GM19239 (cell line): ENCODE data around the gene CLDN12.

Source experiments
- DNase-seq: peaks from one replicate; pipeline ENCODE4 v3.0.0; 2011; ENCODE audit warnings: low spot score; ENCODE audit not compliant: insufficient read length
- FAIRE-seq: peaks from 2 replicates; lab custom pipeline; 2011; peaks lifted over from hg19 to GRCh38; lab: Jason Lieb, UNC

CLDN12 gene

GRCh38 chr7:90403174-90404113 is at the start of gene CLDN12:
CLDN12 (plus strand) TSS chr7:90403461; CDS start chr7:90412677, 9,216 bp downstream.
- DNase-seq = peak; percentile 50
- peak; percentile 98 for FAIRE-seq

DNA sequence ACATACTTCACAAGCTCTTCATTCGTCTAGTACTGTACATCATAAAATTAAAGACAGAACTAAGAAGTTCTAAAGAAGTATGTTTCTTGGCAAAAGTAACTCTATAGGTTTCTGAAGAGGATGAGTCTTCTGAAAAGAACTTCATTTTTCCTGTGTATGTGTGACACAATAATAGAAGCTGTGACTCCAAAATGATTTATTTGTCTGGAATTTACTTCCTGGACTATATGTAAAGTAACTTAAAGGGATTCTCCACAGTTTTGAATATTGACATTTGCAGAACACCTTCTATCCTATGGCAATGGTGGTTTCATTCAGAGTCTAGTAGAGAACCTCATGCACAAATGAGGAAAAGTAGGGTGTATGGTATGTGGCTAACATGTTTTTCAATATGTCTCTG is 19.8 kb upstream of the CLDN12 start:
- FAIRE-seq = no peak
- no peak for DNase-seq

- no peak for FAIRE-seq
- DNase-seq = no peak
Observed at GRCh38 chr7:90383861-90384260, 19.4 kb upstream of the CLDN12 start.

DNA sequence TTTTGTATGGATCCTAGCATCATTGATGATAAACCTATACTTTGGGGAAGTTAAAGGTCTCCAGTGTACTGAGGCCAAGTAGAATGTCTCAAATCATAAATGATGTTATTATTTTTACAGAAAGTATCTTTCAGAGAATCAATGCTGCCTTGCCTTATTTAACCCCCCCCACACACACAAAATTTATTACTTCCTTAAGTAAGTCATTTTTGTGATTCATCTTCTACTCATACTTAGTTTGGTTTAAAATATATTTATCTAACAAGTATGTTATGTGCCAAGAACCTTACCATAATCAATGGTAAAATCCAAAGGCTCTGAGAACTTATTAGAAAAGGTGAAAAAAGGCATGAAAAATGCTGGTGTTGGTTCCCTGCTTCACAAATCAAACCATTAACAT is 18.8 kb upstream of the CLDN12 start:
- FAIRE-seq (no peak), DNase-seq (no peak)

DNA sequence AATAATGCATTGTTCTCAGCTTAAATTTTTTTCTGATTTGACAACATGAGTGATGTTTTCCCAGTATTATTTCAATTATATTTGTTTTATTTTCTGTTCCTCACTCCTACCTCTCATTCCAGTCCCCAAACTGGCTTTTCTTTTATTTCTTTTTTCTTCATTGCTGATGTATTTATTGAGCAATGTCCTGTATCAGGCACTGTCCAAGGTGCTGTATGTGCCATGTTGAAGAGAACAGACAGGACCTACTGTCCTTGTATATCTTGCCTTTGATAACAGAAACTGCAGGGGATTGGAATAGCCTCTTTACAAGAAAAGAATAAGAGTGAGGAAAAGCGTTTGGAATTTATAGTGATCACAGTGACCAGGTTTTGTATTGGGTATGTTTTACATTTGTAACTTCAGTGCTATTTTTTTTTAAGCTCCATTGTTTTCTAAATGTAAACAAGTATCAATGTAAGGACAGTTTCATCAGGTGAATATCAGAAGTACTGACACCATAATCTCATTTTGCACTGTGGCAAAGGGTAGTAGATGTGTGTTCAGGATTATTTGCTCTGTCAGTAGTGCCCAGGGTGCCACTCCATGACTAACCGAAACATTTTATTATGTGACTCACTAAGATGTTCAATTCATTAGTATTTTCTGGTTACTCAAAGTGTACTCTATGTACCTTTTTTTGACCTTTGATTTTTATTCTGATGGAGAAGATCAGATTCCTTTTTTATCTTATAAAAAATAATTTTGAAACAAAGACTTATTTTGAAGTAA is 15.6 kb upstream of the CLDN12 start:
- FAIRE-seq (no peak), DNase-seq (no peak)

DNA sequence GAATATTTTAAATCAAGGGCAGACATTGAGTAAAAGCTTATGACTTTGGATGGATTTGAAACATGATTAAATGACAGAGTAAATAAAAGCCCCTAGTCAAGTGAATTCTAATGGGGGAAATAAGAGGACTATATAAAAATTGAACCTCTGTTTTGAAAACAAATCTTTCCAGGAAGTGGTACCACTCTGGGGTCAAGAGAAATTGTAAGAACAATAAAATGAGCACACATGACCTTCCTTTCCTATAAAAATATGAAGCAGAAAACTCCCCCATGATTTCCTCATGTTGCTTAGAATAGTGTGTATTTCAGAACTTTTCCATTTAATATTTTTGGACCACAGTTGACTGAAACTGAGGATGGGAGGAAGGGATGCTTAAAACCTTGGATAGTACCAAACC is 12.3 kb upstream of the CLDN12 start:
- peak; percentile 21 for FAIRE-seq
- DNase-seq = no peak

DNA sequence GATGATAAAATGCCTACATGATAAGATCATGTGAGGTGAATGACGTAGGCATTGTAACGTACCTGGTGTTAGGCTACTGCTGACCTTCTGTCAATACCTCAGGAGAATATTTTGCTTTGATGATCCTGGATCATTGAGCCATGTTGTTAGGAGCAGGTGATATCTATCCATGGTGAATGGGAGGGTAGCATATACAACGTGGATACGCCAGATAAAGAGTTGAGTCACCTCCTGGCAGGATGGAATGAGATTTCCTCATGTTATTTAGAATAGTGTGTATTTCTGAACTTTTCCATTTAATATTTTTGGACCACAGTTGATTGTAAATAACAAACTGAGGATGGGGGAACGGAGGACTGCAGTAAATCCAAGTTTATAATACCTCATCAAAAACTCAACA is 11.8 kb upstream of the CLDN12 start:
- FAIRE-seq (no peak), DNase-seq (no peak)

GRCh38 chr7:90396420-90396819 is 6.8 kb upstream of the CLDN12 start:
- FAIRE-seq = no peak
- no peak for DNase-seq

DNA sequence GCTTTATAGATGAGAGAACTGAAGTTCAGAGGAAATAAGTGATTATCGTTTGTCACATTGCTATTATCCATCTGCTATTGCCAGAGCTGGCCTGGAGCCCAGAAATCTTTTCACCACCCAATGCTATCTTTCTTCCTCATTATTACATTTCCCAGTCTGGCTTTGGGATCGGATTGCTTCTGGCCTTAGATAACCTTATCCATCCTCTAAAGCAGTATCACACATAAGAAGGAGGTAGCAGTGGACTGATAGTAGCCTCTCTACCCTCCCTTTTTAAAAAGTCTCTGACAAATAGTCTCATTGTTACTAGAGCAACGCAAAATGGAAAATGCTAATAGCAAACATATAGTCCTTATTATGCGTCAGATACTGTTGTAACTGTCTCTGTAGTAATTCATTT is 1.3 kb upstream of the CLDN12 start:
- FAIRE-seq = no peak
- no peak for DNase-seq

- FAIRE-seq = no peak
- no peak for DNase-seq
Observed at GRCh38 chr7:90402785-90403173, 482 bp upstream of the CLDN12 start.

DNA sequence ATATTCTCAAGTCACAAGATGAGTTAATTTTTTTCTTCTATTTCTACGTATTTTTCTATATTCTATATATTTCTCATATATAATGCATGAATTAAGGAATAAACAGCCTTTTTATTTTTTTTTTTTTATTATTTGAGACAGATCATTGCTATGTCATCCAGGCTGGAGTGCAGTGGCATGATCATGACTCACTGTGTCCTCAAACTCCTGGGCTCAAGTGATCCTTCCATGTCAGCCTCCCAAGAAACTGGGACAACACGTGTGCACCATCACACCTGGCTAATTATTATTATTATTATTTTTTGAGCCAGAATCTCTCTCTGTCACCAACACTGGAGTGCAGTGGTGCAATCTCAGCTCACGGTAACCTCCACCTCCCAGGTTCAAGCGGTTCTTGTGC is 1.5 kb downstream of the CLDN12 start:
- DNase-seq = no peak

DNA sequence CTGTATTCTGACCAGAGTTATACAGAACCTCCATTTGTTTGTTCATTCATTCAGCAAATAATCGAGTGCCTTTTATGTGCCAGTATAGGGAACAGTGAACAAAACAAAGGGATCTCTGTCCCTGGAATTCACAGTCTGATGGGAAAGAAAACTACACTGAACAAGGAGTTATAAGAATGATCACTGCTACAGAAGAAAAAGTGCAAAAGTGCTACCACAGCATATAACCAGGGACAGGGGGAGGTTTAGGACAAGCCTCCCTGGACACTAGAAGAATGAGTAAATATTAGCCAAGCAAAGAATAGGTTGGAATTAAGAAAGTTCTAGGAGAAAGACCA is 4.2 kb downstream of the CLDN12 start:
- no peak for DNase-seq
- FAIRE-seq = no peak

More for the DNA sequence above, 1.5 kb downstream of the CLDN12 start:
- no peak for FAIRE-seq

DNA sequence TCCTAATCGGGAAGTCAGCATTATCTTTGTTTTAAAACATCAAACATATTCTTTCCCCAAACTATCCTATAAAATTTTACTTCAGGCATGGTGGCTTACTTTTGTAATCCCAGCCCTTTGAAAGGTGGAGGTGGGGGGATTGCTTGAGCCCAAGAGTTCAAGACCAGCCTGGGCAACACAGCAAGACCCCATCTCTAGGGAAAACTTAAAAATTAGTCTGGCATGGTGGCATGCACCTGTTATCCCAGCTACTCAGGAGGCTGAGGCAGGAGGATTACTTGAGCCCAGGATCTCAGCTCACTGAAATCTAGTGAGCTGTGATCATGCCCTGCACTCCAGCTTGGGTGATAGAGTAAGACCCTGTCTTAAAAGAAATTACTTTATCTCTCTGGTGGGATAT is 4.9 kb downstream of the CLDN12 start:
- DNase-seq (no peak), FAIRE-seq (no peak)

- FAIRE-seq = no peak
- no peak for DNase-seq
Observed at GRCh38 chr7:90409667-90410066, 6.4 kb downstream of the CLDN12 start.

- FAIRE-seq = no peak
- DNase-seq = no peak
Observed at GRCh38 chr7:90411510-90411909, 8.2 kb downstream of the CLDN12 start.

DNA sequence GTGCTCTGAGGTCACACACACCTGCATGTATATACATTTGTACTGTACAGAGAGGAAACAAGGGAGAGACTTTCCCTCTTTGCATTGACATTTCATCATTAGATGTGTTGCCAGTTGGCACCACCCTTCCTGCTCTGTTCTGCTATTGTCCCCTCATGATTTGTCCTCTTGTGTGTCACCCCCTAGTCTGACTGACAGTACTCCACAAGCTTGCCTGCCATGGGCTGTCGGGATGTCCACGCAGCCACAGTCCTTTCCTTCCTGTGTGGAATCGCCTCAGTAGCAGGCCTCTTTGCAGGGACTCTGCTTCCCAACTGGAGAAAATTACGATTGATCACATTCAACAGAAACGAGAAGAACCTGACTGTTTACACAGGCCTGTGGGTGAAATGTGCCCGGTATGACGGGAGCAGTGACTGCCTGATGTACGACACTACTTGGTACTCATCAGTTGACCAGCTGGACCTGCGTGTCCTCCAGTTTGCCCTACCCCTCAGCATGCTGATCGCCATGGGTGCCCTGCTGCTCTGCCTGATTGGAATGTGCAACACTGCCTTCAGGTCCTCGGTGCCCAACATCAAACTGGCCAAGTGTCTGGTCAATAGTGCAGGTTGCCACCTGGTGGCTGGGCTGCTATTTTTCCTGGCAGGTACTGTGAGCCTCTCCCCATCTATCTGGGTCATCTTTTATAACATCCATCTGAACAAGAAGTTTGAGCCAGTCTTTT is 9.4 kb downstream of the CLDN12 start:
- FAIRE-seq = no peak
- no peak for DNase-seq

DNA sequence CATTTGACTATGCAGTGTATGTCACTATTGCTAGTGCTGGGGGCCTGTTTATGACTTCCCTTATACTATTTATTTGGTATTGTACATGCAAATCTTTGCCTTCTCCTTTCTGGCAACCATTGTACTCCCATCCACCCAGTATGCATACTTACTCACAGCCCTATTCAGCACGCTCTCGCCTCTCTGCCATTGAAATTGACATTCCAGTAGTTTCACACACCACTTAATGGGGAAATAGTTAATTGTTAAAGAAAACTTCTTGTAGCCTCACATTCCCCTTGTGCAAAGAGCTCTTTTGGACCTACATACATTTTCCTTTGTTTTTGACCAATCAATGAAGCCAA is 9.9 kb downstream of the CLDN12 start:
- FAIRE-seq = no peak

GRCh38 chr7:90421651-90422050 is 18.4 kb downstream of the CLDN12 start:
- FAIRE-seq (no peak), DNase-seq (no peak)

More for the DNA sequence above, 9.9 kb downstream of the CLDN12 start:
- no peak for DNase-seq

DNA sequence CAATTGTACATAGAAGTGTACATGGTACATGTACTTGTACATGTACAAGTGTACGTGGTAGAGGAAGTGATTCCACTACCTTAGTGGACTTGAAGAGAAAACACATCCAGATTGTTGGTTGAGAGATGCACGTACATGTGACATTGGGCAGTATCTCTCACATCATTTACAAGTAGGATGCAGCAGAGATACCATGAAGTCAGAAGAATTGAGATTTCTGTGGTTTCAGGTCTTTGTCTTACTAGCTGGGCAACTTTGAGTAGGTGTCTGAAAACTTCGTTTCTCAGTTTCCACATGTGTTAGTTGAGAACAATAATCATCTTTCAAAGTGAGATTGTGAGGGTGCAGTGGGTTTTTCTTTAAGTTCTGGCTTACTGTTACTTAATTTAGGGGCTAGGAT is 21.5 kb downstream of the CLDN12 start:
- DNase-seq = no peak
- peak; percentile 76 for FAIRE-seq

- no peak for DNase-seq
- no peak for FAIRE-seq
Observed at GRCh38 chr7:90425376-90425775, 22.1 kb downstream of the CLDN12 start.
